Muscle of back (tissue), 11 donors: ENCODE measurements around the gene TCL1A. TPM values are rescaled to one million over a fixed set of nuclear protein-coding genes. Genes with fewer than 3 reads are reported as not detected.

Experiments used
- DNase-seq, 3 donors: peaks; one replicate each; pipeline versions ENCODE4 v3.0.0 to v3.0.0-alpha.2; 2013
- polyA plus RNA-seq, 10 donors: library from polyadenylated mRNA; unstranded; fragments of 120-200 nt; gene quantifications; one replicate each; pipeline ENCODE4 v1.2.1, GENCODE V29; 2013; ENCODE audit not compliant: insufficient read length in 10 of 10

TCL1A gene
- polyA plus RNA-seq, 10 donors, result 0.32 to 2.6 (median 1.0) TPM

- no peak for DNase-seq
These were observed 6.6 kb downstream of the TCL1A start for GRCh38 chr14:95707327-95707726.

- no peak for DNase-seq
These were observed 8.4 kb downstream of the TCL1A start for GRCh38 chr14:95705518-95705917.

- DNase-seq, result no peak
These were observed 10.1 kb downstream of the TCL1A start for GRCh38 chr14:95703805-95704204.

- DNase-seq, result no peak
These were observed 10.6 kb downstream of the TCL1A start for GRCh38 chr14:95703341-95703740.

- peak; percentile 5 to 37 (median 10) for DNase-seq
These were observed 12.1 kb downstream of the TCL1A start for GRCh38 chr14:95701846-95702221.

- no peak for DNase-seq
These were observed 13.5 kb downstream of the TCL1A start for GRCh38 chr14:95700221-95700976.

GRCh38 chr14:95699412-95699811 is 14.5 kb downstream of the TCL1A start:
- no peak for DNase-seq

- no peak for DNase-seq
These were observed 15.6 kb downstream of the TCL1A start for GRCh38 chr14:95698287-95698686.

- no peak for DNase-seq
These were observed 16.2 kb downstream of the TCL1A start for GRCh38 chr14:95697764-95698163.

GRCh38 chr14:95696741-95697140 is 17.2 kb downstream of the TCL1A start:
- no peak for DNase-seq

GRCh38 chr14:95695913-95696312 is 18.0 kb downstream of the TCL1A start:
- no peak for DNase-seq

- no peak for DNase-seq
These were observed 18.9 kb downstream of the TCL1A start for GRCh38 chr14:95695051-95695450.

- no peak for DNase-seq
These were observed 21.8 kb downstream of the TCL1A start for GRCh38 chr14:95692109-95692508.

- DNase-seq, result no peak
These were observed 22.3 kb downstream of the TCL1A start for GRCh38 chr14:95691591-95691990.

- no peak for DNase-seq
These were observed 23.1 kb downstream of the TCL1A start for GRCh38 chr14:95690815-95691214.

- DNase-seq, result no peak
These were observed 24.5 kb downstream of the TCL1A start for GRCh38 chr14:95689441-95689840.

- no peak for DNase-seq
These were observed 27.0 kb downstream of the TCL1A start for GRCh38 chr14:95686935-95687334.

GRCh38 chr14:95685978-95686922 is 27.7 kb downstream of the TCL1A start, which contains the start of gene TCL1B:
Gene TCL1B, plus strand, starts transcription at chr14:95686426. Its CDS starts 42 bp downstream, at chr14:95686468.
- DNase-seq, result no peak

- DNase-seq, result no peak
These were observed 30.1 kb downstream of the TCL1A start for GRCh38 chr14:95683793-95684192.

GRCh38 chr14:95681153-95681552 is 32.8 kb downstream of the TCL1A start:
- no peak for DNase-seq

- DNase-seq, result no peak
These were observed 33.8 kb downstream of the TCL1A start for GRCh38 chr14:95679998-95680735.
